ENCODE results near the gene HS6ST1.
A peak's percentile ranks its signal among the peaks of the same experiment; 100 is the strongest.
"Not testable (repeated sequence)": the region's sequence is repeated elsewhere in the genome, so short reads cannot be mapped to it uniquely, and the experiment has no call there.

HS6ST1 gene

DNA sequence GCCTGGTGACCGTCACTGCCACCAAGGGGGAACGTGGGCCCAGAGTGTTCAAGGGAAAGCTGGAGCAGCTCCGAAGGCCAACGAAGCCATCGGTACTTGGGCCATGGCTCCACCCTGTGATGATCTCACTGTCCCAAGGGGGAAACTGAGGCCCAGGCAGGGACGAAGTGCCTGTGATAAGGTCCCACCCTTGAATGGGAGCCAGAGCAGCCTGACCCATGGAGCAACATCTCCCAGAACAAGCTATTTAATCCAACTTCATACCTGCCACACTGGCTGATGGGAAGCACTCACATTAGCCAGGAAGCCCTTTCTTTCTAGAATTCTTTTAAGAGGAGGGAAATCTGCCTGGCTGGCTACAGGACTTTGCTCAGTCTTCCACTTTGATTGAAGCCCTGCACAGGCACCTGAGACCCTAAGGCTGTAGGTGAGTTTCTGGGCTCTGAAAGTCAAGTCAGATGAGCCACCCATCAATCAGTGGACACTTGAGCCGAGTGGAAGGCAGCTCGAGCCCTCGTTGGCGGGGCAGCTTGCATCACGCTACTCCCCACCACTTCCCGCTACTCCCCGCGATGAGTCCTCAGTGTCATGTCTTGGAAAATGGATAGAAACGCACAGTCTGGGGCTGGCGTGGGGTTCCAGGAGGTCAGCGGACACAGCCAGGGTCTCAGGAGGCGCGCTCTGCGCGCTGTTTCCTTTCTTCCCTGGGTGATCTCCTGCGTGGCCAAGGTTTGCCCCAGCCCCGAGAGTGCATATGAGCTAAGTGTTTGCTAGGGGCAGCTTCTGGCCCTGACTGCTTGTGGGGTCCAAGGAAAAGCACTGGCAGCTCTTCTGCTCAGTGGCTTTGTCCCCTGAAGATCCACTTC is 2.5 kb upstream of the HS6ST1 start:
- H3K4me3 ChIP-seq (ENCODE audit: low read depth, low read length): no peak overlapping the region
- TF ChIP-seq, protein P1, sequence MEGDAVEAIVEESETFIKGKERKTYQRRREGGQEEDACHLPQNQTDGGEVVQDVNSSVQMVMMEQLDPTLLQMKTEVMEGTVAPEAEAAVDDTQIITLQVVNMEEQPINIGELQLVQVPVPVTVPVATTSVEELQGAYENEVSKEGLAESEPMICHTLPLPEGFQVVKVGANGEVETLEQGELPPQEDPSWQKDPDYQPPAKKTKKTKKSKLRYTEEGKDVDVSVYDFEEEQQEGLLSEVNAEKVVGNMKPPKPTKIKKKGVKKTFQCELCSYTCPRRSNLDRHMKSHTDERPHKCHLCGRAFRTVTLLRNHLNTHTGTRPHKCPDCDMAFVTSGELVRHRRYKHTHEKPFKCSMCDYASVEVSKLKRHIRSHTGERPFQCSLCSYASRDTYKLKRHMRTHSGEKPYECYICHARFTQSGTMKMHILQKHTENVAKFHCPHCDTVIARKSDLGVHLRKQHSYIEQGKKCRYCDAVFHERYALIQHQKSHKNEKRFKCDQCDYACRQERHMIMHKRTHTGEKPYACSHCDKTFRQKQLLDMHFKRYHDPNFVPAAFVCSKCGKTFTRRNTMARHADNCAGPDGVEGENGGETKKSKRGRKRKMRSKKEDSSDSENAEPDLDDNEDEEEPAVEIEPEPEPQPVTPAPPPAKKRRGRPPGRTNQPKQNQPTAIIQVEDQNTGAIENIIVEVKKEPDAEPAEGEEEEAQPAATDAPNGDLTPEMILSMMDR (conservative IDR thresholded peaks at IDR 0.05; ENCODE audit: low read depth, low read length): no peak
- no peak for DNase-seq (ENCODE audit: low read depth)

DNA sequence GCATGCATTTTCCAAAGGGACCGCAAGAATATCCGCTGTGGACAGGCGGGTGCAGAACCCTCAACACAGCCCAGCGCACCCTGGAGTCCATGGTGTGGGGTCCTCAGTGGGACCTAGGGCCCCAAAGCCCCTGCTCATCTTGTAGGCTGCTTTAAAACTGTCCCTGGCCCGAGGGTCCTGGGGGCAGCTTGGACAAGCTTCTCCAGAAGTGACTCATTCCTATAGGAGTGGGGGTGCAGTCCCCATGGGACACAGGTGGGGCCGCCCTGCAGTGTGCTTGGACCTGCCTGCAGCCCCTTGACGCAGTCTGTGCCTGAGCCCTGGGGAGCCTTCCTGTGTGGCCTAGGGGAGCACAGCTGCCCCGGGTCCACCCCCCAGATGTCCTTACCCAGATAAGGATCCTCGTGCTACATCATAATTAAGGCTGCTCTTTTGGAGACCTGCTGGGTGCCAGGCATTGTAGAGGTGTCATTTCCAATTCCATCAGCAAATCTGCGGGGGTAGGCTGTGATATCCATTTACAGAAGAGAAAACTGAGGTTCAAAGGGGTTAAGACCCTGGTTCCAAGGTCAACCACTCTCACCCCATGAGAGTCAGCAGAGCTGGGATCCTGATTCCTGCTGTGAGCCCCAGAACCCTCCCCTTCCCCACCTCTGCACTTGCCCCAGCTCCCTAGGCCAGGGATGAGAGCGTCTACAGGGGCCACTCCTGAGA is 1.7 kb upstream of the HS6ST1 start:
- TF ChIP-seq, protein P1 (conservative IDR thresholded peaks at IDR 0.05; ENCODE audit: low read depth, low read length): no peak
- no peak overlapping the region for H3K4me3 ChIP-seq (ENCODE audit: low read depth, low read length)
- DNase-seq (ENCODE audit: low read depth): no peak

DNA sequence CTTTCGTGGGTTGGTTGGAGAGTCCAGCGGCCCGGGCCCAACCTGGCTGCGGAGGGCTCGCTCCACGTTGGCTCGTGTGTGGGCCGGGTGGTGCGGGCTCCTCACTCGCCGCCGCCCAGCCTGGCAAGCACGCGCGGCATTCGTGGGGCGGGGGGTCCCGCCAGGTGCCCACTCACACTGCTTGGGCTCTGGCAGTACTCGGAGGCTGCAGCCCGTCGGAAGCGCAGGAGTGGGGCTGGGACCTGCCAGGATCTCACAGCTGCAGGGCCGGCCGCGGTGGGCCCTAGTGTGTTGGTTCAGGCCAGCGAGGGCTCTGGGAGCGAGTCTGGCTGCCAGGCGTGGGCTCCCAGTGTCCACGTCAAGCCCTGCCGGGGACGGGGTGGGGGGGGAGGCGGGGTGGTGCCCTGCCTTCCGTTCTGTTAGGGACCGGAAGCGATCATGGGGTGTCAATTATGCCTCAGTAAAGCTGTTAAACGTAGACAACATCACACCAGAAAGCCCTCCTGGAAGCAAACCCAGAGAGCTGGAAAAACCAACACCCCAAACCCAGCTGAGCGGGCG is 1.0 kb upstream of the HS6ST1 start:
- H3K4me3 ChIP-seq (ENCODE audit: low read depth, low read length): no peak overlapping the region
- DNase-seq (ENCODE audit: low read depth): no peak
- TF ChIP-seq, protein P1 (conservative IDR thresholded peaks at IDR 0.05; ENCODE audit: low read depth, low read length): no peak

DNA sequence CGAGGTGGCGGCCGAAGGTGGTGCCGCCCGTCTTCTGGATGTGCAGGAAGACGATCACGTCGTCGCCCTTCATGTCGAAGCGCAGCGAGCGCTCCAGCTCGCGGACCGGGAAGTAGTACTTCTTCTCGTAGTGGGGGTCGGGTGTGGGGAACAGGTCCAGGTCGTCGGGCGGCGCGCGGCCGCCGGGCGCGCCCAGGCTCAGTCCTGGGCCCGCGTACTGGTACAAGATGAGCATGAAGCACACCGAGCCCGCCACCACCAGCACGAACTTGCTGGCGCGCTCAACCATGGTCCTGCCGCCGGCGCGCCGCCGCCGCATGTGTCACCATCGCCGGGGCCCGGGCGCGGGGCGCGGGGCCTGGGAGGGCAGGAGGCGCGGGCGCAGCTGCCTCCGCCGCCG is 423 bp downstream of the HS6ST1 start:
- H3K4me3 ChIP-seq (ENCODE audit: low read depth, low read length): peak overlapping the region; percentile 62
- not testable (repeated sequence) for DNase-seq (ENCODE audit: low read depth)

DNA sequence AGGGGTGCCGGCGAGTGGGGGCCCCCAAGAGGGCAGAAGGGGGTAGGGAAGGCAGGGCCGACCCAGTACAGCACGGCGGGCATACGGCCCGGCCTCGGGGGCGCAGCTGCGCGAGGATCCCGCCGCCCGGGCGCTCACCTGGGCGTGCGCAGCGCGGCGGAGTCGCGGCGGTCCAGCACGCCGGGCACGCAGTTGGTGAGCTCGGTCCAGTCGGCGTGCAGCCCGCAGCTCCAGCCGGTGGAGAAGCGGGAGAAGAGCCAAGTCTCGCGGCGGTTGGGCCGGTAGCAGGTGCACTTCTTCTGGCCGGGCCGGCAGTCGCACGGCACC is 806 bp downstream of the HS6ST1 start:
- peak overlapping the region; percentile 77 for H3K4me3 ChIP-seq (ENCODE audit: low read depth, low read length)
- not testable (repeated sequence) for DNase-seq (ENCODE audit: low read depth)

DNA sequence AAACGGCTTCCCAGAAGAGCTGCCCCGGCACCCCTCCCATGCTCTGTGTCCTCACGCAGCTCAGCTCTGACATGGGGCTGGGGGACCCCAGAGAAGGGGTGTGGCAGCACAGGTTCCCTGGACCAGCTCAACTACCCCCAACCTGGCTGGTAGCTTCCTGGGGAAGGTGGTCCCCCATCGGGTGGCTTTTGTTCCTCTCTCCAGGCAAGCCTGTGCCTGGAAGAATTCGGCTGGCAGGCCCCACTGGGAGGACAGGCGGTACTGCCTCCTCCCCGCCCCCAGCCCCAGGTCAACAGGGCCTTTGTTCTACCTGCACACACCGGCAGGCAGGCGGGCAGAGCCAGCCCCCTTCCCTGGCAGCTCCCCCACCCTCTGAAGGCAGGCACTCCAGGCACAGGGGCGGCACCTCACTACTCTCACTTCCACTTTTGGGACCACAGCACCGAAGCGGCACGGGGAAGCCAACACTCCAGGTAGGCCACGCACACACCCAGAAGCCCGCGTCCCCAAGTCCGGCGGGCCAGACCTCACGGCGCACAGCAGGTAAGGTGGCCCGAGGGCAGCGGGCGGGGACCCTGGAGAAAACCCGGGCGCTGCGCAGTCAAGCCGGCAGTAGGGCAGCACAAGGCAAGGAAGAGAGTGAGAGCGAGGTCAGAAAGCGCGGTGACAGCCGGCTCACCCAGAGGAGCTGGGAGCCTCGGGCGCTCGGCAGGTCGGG is 1.3 kb downstream of the HS6ST1 start:
- TF ChIP-seq, protein P1 (conservative IDR thresholded peaks at IDR 0.05; ENCODE audit: low read depth, low read length): no peak
- DNase-seq (ENCODE audit: low read depth): no peak
- H3K4me3 ChIP-seq (ENCODE audit: low read depth, low read length): peak overlapping the region; percentile 77

DNA sequence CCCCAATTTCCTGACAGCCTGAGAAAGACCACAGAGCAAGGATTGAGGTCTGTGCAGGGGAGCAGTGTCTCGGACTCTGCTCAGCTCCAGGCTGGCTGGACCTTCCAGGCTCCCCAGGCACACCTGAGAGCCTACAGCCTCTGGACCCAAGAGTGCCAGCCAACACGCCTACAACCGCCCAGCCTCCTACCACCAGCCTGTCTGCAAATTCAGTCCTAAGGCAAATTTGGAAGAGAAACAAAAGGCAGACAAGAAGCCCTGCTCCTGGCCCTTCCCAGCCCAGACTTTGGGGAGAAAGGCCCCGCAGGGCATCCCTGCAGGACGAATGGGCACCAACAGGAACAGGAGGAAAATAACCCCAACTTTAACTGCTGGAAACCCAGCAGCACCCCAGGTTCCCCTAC is 1.9 kb downstream of the HS6ST1 start:
- DNase-seq (ENCODE audit: low read depth): no peak
- H3K4me3 ChIP-seq (ENCODE audit: low read depth, low read length): peak overlapping the region; percentile 77
- TF ChIP-seq, protein P1 (conservative IDR thresholded peaks at IDR 0.05; ENCODE audit: low read depth, low read length): no peak

Data from choroid plexus epithelial cell (primary cell).